Activated CD8-positive, alpha-beta T cell treated with anti-CD3 and anti-CD28 coated beads for 36 hours (primary cell): ENCODE results near the gene TBC1D8. TPM values are rescaled to one million over a fixed set of nuclear protein-coding genes. Genes with fewer than 3 reads are reported as not detected.
"Not testable (repeated sequence)": the region's sequence is repeated elsewhere in the genome, so short reads cannot be mapped to it uniquely, and the experiment has no call there.

Source experiments
- ATAC-seq: fragments of 200-7000 bp; cut with Tn5 transposase; one replicate; pipeline ENCODE4 v1.10.0; 2021; ENCODE audit warnings: mild to moderate bottlenecking, moderate library complexity
- CTCF ChIA-PET: fragments of 350-600 bp; sonication (Branson Sonifier 250); formaldehyde crosslinking; loops from one replicate; lab custom pipeline; 2021; ENCODE audit warnings: antibody characterized with exemption; lab: Charles Lee
- POLR2A ChIA-PET: fragments of 350-600 bp; sonication (Branson Sonifier 250); formaldehyde crosslinking; loops from one replicate; lab custom pipeline; 2021; ENCODE audit warnings: antibody characterized with exemption; lab: Charles Lee
- DNase-seq: peaks from one replicate; pipeline ENCODE4 v3.0.0-alpha.2; 2020
- H3K27ac Mint-ChIP-seq: one replicate; pipeline ENCODE4 v1.8.0; 2021; ENCODE audit warnings: mild to moderate bottlenecking, mixed read lengths
- H3K27me3 Mint-ChIP-seq: one replicate; pipeline ENCODE4 v1.8.0; 2021; ENCODE audit warnings: mixed read lengths
- H3K36me3 Mint-ChIP-seq: one replicate; pipeline ENCODE4 v1.8.0; 2021; ENCODE audit warnings: low read depth, mixed read lengths
- H3K4me1 Mint-ChIP-seq: one replicate; pipeline ENCODE4 v1.8.0; 2021; ENCODE audit warnings: low read depth, mixed read lengths
- H3K4me3 Mint-ChIP-seq: one replicate; pipeline ENCODE4 v1.8.0; 2021; ENCODE audit warnings: mild to moderate bottlenecking, moderate library complexity, mixed read lengths
- H3K9me3 Mint-ChIP-seq: one replicate; pipeline ENCODE4 v1.8.0; 2021; ENCODE audit warnings: mixed read lengths
- CTCF ChIP-seq: fragments of 200-600 bp; IDR thresholded peaks from one replicate; pipeline ENCODE4 v1.8.0; 2022; ENCODE audit warnings: antibody characterized with exemption, mild to moderate bottlenecking
- intact Hi-C: fragments of 100-400 bp; cut with micrococcal nuclease; formaldehyde crosslinking; loops from one replicate; pipeline ENCODE4 v1.10.0; 2022
- total RNA-seq, 2 experiments: library from RNA; stranded (reverse); gene quantifications; one replicate each; pipeline ENCODE4 v1.2.3, GENCODE V29; 2021

TBC1D8 gene
- total RNA-seq, 2 experiments from 2014 or later, result 3.2 to 3.3 TPM

DNA sequence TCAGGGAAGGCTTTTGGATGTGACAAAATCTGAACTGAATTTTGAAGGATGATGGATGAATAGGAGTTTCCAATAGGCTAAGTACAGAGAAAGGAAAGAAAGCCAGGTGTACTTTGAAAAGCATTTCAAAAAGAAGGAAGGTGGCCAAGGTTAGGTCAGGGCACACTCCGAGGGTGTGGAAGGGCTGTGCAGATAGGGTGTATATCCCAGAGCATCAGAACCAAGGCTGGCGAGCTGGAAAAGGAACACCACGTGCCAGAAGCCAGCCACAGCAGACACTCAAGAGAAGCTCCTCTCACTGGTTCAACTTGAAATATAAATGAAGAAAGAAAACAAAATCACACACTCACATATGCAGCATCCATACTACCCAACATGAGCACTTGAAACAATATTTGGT lies 98.1 kb downstream of the TBC1D8 start:
- no peak overlapping the region for H3K27ac Mint-ChIP-seq
- TF ChIP-seq CTCF, result no peak
- H3K36me3 Mint-ChIP-seq, result peaks cover 4% of the 10 kb centered on the region
- no peaks in the 10 kb centered on the region for H3K27me3 Mint-ChIP-seq
- H3K4me1 Mint-ChIP-seq, result no peaks in the 10 kb centered on the region
- intact Hi-C loops, result no loop called here
- peaks cover 2% of the 10 kb centered on the region for H3K9me3 Mint-ChIP-seq
- H3K4me3 Mint-ChIP-seq, result no peak overlapping the region
- ChIA-PET CTCF (no interaction called here), POLR2A (interaction anchor here (0.7 kb wide), 1 partner anchor 85 kb away, joined by 3 read pairs; no protein-coding TSS in a partner anchor)
- ATAC-seq, result no peak
- no peak for DNase-seq

DNA sequence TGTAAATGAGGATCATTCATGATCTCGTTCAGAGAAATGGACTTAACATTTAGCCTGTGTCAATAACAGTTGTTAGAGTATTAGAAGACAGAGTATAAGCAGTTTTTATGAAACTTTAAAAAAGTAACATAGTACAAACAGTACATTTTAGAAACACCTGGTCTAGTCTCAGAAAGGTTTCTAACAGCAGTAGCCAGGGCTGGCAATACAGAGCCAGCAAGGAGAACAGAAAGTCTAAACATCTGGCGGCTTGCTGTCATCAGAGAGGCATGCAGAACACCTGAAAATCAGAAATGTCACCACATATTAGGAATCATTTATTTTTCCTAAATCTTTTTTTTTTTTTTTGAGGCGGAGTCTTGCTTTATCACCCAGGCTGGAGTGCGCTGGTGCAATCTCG lies 99.0 kb downstream of the TBC1D8 start:
- H3K27me3 Mint-ChIP-seq, result no peaks in the 10 kb centered on the region
- no peak for TF ChIP-seq CTCF
- no peaks in the 10 kb centered on the region for H3K4me1 Mint-ChIP-seq
- ChIA-PET POLR2A (no interaction called here), CTCF (interaction anchor here (1.8 kb wide), 1 partner anchor 40 kb away, joined by 5 read pairs; no protein-coding TSS in a partner anchor)
- intact Hi-C loops, result no loop called here
- ATAC-seq (no peak), DNase-seq (no peak)
- H3K9me3 Mint-ChIP-seq, result peaks cover 2% of the 10 kb centered on the region
- H3K4me3 Mint-ChIP-seq, result no peak overlapping the region
- H3K36me3 Mint-ChIP-seq, result peaks cover 4% of the 10 kb centered on the region
- H3K27ac Mint-ChIP-seq, result no peak overlapping the region

DNA sequence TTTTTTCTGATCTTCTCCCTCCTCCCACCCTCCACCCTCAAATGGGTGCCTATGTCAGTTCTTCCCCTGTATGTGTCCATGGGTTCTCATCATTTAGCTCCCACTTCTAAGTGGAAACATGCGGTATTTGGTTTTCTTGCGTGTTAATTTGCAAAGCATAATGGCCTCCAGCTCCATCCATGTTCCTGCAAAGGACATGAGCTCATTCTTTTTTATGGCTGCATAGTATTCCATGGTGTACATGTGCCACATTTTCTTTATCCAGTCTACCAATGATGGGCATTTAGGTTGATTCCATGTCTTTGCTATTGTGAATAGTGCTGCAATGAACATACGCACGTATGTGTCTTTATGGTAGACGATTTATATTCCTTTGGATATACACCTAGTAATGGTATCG lies 100.3 kb downstream of the TBC1D8 start:
- H3K36me3 Mint-ChIP-seq, H3K9me3 Mint-ChIP-seq, H3K4me1 Mint-ChIP-seq, H3K27me3 Mint-ChIP-seq, H3K4me3 Mint-ChIP-seq, H3K27ac Mint-ChIP-seq, intact Hi-C loops, DNase-seq, ATAC-seq, POLR2A ChIA-PET: not testable (repeated sequence)
- CTCF ChIA-PET, result interaction anchor here (1.8 to 4.3 kb wide), 2 partner anchors 39 to 155 kb away, joined by 5 to 10 read pairs; no protein-coding TSS in a partner anchor

GRCh38 chr2:101048756-101049155 lies 102.4 kb downstream of the TBC1D8 start:
- H3K36me3 Mint-ChIP-seq, result peaks cover 4% of the 10 kb centered on the region
- no peak for ATAC-seq
- ChIA-PET CTCF (interaction anchor here (1.2 to 4.3 kb wide), 2 partner anchors 14 to 157 kb away, joined by 3 to 10 read pairs; no protein-coding TSS in a partner anchor), POLR2A (interaction anchor here (1.2 kb wide), 1 partner anchor 30 kb away, joined by 3 read pairs; no protein-coding TSS in a partner anchor)
- H3K9me3 Mint-ChIP-seq, result peaks cover 2% of the 10 kb centered on the region
- H3K4me1 Mint-ChIP-seq, result no peaks in the 10 kb centered on the region
- no peak for DNase-seq
- no peak for TF ChIP-seq CTCF
- H3K4me3 Mint-ChIP-seq, result no peak overlapping the region
- no peaks in the 10 kb centered on the region for H3K27me3 Mint-ChIP-seq
- intact Hi-C loops, result no loop called here
- H3K27ac Mint-ChIP-seq, result no peak overlapping the region

GRCh38 chr2:101047774-101048173 lies 103.4 kb downstream of the TBC1D8 start:
- intact Hi-C loops, result no loop called here
- TF ChIP-seq CTCF, result no peak
- DNase-seq, result no peak
- Mint-ChIP-seq H3K4me1 (no peaks in the 10 kb centered on the region), H3K27me3 (no peaks in the 10 kb centered on the region), H3K4me3 (no peak overlapping the region), H3K27ac (no peak overlapping the region), H3K36me3 (peaks cover 4% of the 10 kb centered on the region), H3K9me3 (peaks cover 2% of the 10 kb centered on the region)
- ATAC-seq, result no peak
- ChIA-PET POLR2A (interaction anchor here (1.2 kb wide), 1 partner anchor 29 kb away, joined by 3 read pairs; no protein-coding TSS in a partner anchor), CTCF (interaction anchor here (1.2 to 4.3 kb wide), 2 partner anchors 13 to 158 kb away, joined by 3 to 10 read pairs; no protein-coding TSS in a partner anchor)
